ENCODE results near the gene PLXNA2. TPM values are rescaled to one million over a fixed set of nuclear protein-coding genes. Genes with fewer than 3 reads are reported as not detected.

The PLXNA2 gene
- total and polyA plus RNA-seq, 11 donors: 9.2 to 28.2 (median 18.0) TPM

DNA sequence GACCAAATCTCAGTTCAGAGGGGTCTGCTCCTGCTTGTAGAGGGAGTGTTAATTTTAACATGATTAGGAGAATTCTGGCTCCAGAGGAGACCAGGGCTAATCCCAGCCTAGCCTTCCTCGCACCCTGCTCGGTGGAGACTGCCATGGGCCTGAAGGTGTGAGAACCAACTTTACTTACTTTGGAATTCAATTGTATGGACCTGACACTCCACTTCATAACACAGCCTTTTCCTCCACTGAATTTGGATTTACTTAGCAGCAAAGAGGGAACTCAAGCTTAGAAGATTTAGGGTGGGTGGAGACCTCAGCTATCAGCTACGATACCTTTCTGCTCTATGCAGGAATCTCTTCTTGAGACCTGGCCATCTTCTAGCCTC lies 11.5 kb downstream of the PLXNA2 start:
- peaks cover 0 to 4% (median 0%) of the 10 kb centered on the region in 9 donors for H3K27me3 ChIP-seq
- H3K36me3 ChIP-seq: peaks cover 0 to 9% (median 3%) of the 10 kb centered on the region in 9 donors
- DNase-seq (no peak), ATAC-seq (no peak)
- intact Hi-C loops (cut with DNase I): loop anchor here in 3 of 10 donors (10.0 kb wide), 1 partner anchor 48 kb away; no protein-coding TSS in a partner anchor
- TF ChIP-seq, protein P1, sequence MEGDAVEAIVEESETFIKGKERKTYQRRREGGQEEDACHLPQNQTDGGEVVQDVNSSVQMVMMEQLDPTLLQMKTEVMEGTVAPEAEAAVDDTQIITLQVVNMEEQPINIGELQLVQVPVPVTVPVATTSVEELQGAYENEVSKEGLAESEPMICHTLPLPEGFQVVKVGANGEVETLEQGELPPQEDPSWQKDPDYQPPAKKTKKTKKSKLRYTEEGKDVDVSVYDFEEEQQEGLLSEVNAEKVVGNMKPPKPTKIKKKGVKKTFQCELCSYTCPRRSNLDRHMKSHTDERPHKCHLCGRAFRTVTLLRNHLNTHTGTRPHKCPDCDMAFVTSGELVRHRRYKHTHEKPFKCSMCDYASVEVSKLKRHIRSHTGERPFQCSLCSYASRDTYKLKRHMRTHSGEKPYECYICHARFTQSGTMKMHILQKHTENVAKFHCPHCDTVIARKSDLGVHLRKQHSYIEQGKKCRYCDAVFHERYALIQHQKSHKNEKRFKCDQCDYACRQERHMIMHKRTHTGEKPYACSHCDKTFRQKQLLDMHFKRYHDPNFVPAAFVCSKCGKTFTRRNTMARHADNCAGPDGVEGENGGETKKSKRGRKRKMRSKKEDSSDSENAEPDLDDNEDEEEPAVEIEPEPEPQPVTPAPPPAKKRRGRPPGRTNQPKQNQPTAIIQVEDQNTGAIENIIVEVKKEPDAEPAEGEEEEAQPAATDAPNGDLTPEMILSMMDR (IDR thresholded peaks at IDR 0.05): no peak
- TF ChIP-seq POLR2A (IDR thresholded peaks at IDR 0.05): no peak
- WGBS, 4 donors: 88 to 98% (median 90%) methylated on average over 3 of the region's 3 CpGs
- no peaks in the 10 kb centered on the region for H3K9me3 ChIP-seq
- no peak overlapping the region for H3K4me3 ChIP-seq
- H3K4me1 ChIP-seq: peaks cover 6 to 98% (median 70%) of the 10 kb centered on the region in 12 donors
- H3K27ac ChIP-seq: peak overlapping the region in 6 of 12 donors; percentile 0 to 49 (median 32)

DNA sequence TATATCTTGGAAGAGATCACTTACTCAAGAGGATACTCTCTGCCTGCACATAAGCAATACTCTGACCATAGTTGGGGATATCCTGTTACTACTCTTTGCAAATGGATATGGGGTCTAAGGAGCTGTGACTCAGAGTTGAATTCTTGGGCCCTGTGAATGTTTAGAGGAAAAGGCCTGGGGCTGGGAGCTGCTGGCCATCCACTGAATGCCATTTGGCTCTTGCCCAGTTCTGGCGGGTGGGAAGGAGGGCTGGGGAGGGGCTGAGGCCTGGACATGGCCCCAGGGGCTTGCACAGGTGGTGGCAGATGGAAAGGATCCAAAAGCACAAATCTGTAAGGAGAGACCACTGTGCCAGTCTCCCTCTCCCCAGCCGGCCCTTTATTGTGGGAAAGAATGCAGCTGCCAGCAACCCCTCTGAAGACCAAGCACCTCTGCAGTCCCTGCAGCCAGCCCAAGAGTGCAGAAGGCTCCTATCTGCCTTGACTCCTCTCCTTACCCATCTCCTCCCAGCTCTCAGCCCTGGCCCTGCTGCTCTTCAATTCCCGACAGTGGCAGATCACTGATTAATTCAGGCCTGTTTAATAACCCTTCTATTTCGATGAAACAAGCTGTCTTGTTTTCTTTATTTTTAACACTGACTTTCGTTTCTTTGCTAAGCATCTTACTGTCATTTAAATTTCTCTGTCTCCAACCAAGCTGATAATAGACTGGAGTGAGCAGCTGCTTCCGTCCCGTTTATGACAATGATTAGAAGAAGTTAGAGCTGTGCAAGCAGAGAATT lies 12.1 kb downstream of the PLXNA2 start:
- Histone ChIP-seq H3K27ac (peak overlapping the region in 6 of 12 donors; percentile 0 to 51 (median 23)), H3K4me3 (no peak overlapping the region), H3K4me1 (peaks cover 9 to 98% (median 71%) of the 10 kb centered on the region in 12 donors), H3K9me3 (no peaks in the 10 kb centered on the region), H3K36me3 (peaks cover 0 to 7% (median 3%) of the 10 kb centered on the region in 9 donors), H3K27me3 (peaks cover 0 to 4% (median 0%) of the 10 kb centered on the region in 9 donors)
- intact Hi-C loops (cut with DNase I): loop anchor here in 3 of 10 donors (10.0 kb wide), 1 partner anchor 47 kb away; no protein-coding TSS in a partner anchor
- no peak for TF ChIP-seq POLR2A (IDR thresholded peaks at IDR 0.05)
- TF ChIP-seq, protein P1 (IDR thresholded peaks at IDR 0.05): no peak
- 45 to 61% (median 60%) methylated on average over 7 of the region's 7 CpGs for WGBS, 4 donors
- ATAC-seq (no peak), DNase-seq (no peak)

DNA sequence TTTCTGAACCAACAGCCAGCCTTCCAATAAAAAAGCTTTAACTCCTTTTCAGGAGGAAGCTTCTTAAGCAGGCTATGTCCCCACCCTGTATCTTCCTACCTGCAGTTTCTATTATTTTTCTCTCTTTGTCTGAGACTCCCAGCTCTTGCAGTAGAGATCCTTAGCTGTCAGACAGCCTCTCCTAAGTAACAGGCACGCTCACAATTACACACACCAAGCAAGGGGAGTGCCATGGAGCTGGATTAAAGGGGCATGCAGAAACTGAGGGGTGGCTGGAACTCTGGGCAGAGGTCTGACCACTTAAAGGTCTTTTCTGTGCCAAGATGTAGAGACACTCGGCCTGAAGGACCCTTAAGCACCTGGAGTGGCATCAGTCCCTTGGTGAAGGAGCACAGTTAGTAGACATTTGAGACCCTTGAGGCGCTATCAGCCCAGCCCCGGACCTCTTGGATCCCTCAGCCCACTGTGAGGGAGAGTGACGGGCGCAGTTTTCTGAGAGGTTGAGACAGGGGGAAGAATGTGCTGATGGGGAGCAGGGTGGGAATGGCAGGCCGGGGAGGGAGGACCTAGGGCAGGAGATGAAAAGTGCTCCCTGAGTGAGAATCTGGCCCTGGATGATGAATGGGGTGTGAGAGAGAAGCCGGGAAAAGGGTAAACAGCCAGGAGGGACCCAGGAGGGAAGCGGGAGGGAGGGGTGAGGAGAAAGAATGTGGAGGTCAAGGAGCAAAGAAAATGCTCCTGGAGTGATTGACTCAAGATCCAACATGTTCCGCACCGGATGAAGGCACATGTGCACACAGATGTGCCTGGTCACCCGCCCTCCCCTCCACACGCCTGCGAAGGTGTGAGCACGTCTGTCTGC lies 13.3 kb downstream of the PLXNA2 start:
- TF ChIP-seq, protein P1 (IDR thresholded peaks at IDR 0.05): no peak
- TF ChIP-seq POLR2A (IDR thresholded peaks at IDR 0.05): no peak
- H3K4me1 ChIP-seq: peaks cover 13 to 98% (median 69%) of the 10 kb centered on the region in 12 donors
- 84 to 88% (median 86%) methylated on average over 15 of the region's 15 CpGs for WGBS, 4 donors
- H3K9me3 ChIP-seq: no peaks in the 10 kb centered on the region
- H3K27ac ChIP-seq: no peak overlapping the region
- no peak overlapping the region for H3K4me3 ChIP-seq
- DNase-seq: no peak
- H3K27me3 ChIP-seq: no peaks in the 10 kb centered on the region
- intact Hi-C loops (cut with DNase I): loop anchor here in 3 of 10 donors (10.0 kb wide), 1 partner anchor 46 kb away; no protein-coding TSS in a partner anchor
- peaks cover 0 to 7% (median 3%) of the 10 kb centered on the region in 9 donors for H3K36me3 ChIP-seq
- ATAC-seq: no peak
